Liver (tissue), 9 donors: ENCODE measurements around the gene PLTP. TPM values are rescaled to one million over a fixed set of nuclear protein-coding genes. Genes with fewer than 3 reads are reported as not detected.
"Not testable (repeated sequence)": the region's sequence is repeated elsewhere in the genome, so short reads cannot be mapped to it uniquely, and the experiment has no call there.

Experiments
- DNase-seq: peaks from one replicate; pipeline ENCODE4 v3.0.0-alpha.2; 2017; ENCODE audit warnings: low spot score
- H3K27ac ChIP-seq, 2 donors: one replicate each; pipeline ENCODE4 v1.7.0; 2013; ENCODE audit warnings: inconsistent platforms in 2 of 2, low read length in 2 of 2, control low read depth in 1 of 2, low read depth in 1 of 2, mild to moderate bottlenecking in 1 of 2
- H3K27me3 ChIP-seq, 4 donors: one replicate each; pipeline versions ENCODE4 v1.6.1 to v1.7.0; 2013; ENCODE audit warnings: low read length in 3 of 4, inconsistent platforms in 1 of 4, mild to moderate bottlenecking in 1 of 4, moderate library complexity in 1 of 4; ENCODE audit not compliant: control insufficient read depth in 4 of 4, insufficient read depth in 4 of 4
- H3K36me3 ChIP-seq, 4 donors: one replicate each; pipeline versions ENCODE4 v1.6.1 to v1.7.0; 2013; ENCODE audit warnings: low read length in 3 of 4, mild to moderate bottlenecking in 3 of 4, low read depth in 1 of 4, moderate library complexity in 1 of 4; ENCODE audit not compliant: control insufficient read depth in 4 of 4, insufficient read depth in 3 of 4
- H3K4me1 ChIP-seq, 4 donors: one replicate each; pipeline versions ENCODE4 v1.6.1 to v1.7.0; 2013; ENCODE audit warnings: low read length in 3 of 4, mild to moderate bottlenecking in 3 of 4, moderate library complexity in 1 of 4; ENCODE audit not compliant: control insufficient read depth in 4 of 4, insufficient read depth in 4 of 4
- H3K4me3 ChIP-seq, 3 donors: one replicate each; pipeline versions ENCODE4 v1.6.1 to v1.7.0; 2013; ENCODE audit warnings: low read length in 3 of 3, control low read depth in 1 of 3, low read depth in 1 of 3, mild to moderate bottlenecking in 1 of 3
- H3K9ac ChIP-seq, 2 donors: one replicate each; pipeline ENCODE4 v1.7.0; 2013; ENCODE audit warnings: low read length in 2 of 2, mild to moderate bottlenecking in 2 of 2, moderate library complexity in 2 of 2, control low read depth in 1 of 2, low read depth in 1 of 2
- H3K9me3 ChIP-seq, 4 donors: one replicate each; pipeline versions ENCODE4 v1.6.1 to v1.7.0; 2013; ENCODE audit warnings: low read length in 3 of 4; ENCODE audit not compliant: control insufficient read depth in 4 of 4
- CTCF ChIP-seq: fragments of 150-350 bp; IDR thresholded peaks from 2 replicates; pipeline ENCODE4 v1.5.1; 2017; ENCODE audit warnings: improper control_type of control experiment, low read depth, low read length; ENCODE audit not compliant: missing input control
- EGR1 ChIP-seq, 2 donors: IDR thresholded peaks; 2 replicates each; pipeline ENCODE4 v1.6.1; 2016 to 2018; ENCODE audit warnings: antibody characterized with exemption in 2 of 2, low read depth in 2 of 2
- FOXA1 ChIP-seq: IDR thresholded peaks from 2 replicates; pipeline ENCODE4 v1.6.1; 2016; ENCODE audit warnings: antibody characterized with exemption
- FOXA2 ChIP-seq: IDR thresholded peaks from 2 replicates; pipeline ENCODE4 v1.6.1; 2016; ENCODE audit warnings: antibody characterized with exemption
- GABPA ChIP-seq, 2 donors: IDR thresholded peaks in 1 of 2; conservative IDR thresholded peaks in 1 of 2; 2 replicates each; pipeline ENCODE4 v1.6.1; 2016; ENCODE audit warnings: antibody characterized with exemption in 2 of 2, mild to moderate bottlenecking in 1 of 2, moderate library complexity in 1 of 2
- MAX ChIP-seq: IDR thresholded peaks from 2 replicates; pipeline ENCODE4 v1.6.1; 2016; ENCODE audit warnings: antibody characterized with exemption
- NR2F2 ChIP-seq: IDR thresholded peaks from 2 replicates; pipeline ENCODE4 v1.6.1; 2016; ENCODE audit warnings: antibody characterized with exemption
- RAD21 ChIP-seq, 2 donors: IDR thresholded peaks; 2 replicates each; pipeline ENCODE4 v1.6.1; 2016; ENCODE audit warnings: antibody characterized with exemption in 2 of 2, mild to moderate bottlenecking in 2 of 2
- TAF1 ChIP-seq: conservative IDR thresholded peaks from 2 replicates; pipeline ENCODE4 v1.6.1; 2016; ENCODE audit warnings: antibody characterized with exemption, mild to moderate bottlenecking
- YY1 ChIP-seq: IDR thresholded peaks from 2 replicates; pipeline ENCODE4 v1.6.1; 2016; ENCODE audit warnings: antibody characterized with exemption, mild to moderate bottlenecking
- ZBTB33 ChIP-seq: IDR thresholded peaks from 2 replicates; pipeline ENCODE4 v1.6.1; 2016; ENCODE audit warnings: antibody characterized with exemption
- WGBS: extraction: QIAGEN DNeasy Blood & Tissue Kit; methylation state at CpG from one replicate; pipeline ENCODE4 v1.1.7; 2013; 5-methylcytosine and 5-hydroxymethylcytosine counted together
- polyA plus RNA-seq, 2 donors: library from polyadenylated mRNA; stranded (reverse) in 1 of 2; unstranded in 1 of 2; fragments of 200-250 nt in 1 of 2; fragments of >200 nt in 1 of 2; fragmentation: Nextera tagmentation in 1 of 2; extraction: Ambion mirVana in 1 of 2; gene quantifications; one replicate each; pipeline versions ENCODE4 v1.2.1 to v1.2.3, GENCODE V29; 2013 to 2015
- total RNA-seq, 2 donors: library from RNA; depleted of rRNA; stranded (reverse); fragments of >200 nt; gene quantifications; one replicate each; pipeline ENCODE4 v1.2.3, GENCODE V29; 2014
- donor health status: healthy.
- donor health status: healthy.
- donor health status: healthy.
- donor health status: healthy.
- donor health status: healthy.

Gene PLTP
- total and polyA plus RNA-seq, 4 donors = 22.5 to 69.5 (median 60.7) TPM

GRCh38 chr20:45958593-45958992, 46.6 kb upstream of the PLTP start (continued):
- TF ChIP-seq CTCF (no peak), GABPA (IDR thresholded peaks at IDR 0.05 in 1 of 2, conservative IDR thresholded peaks at IDR 0.05 in 1 of 2) (no peak), YY1 (no peak), MAX (no peak), TAF1 (no peak), FOXA1 (no peak)

GRCh38 chr20:45957021-45957941, 45.3 kb upstream of the PLTP start:
- Histone ChIP-seq H3K9ac (no peak overlapping the region), H3K4me1 (no peaks in the 10 kb centered on the region), H3K27ac (no peak overlapping the region), H3K36me3 (peaks cover 16 to 71% (median 48%) of the 10 kb centered on the region in 4 donors), H3K9me3 (no peaks in the 10 kb centered on the region), H3K4me3 (no peak overlapping the region), H3K27me3 (no peaks in the 10 kb centered on the region)
- WGBS = 90% methylated on average over 19 of the region's 19 CpGs
- TF ChIP-seq GABPA (IDR thresholded peaks at IDR 0.05 in 1 of 2, conservative IDR thresholded peaks at IDR 0.05 in 1 of 2) = no peak
- no peak for DNase-seq

GRCh38 chr20:45956326-45956725, 44.4 kb upstream of the PLTP start:
- H3K4me3 ChIP-seq, H3K27ac ChIP-seq, H3K4me1 ChIP-seq, DNase-seq, H3K9me3 ChIP-seq, H3K27me3 ChIP-seq, H3K9ac ChIP-seq: not testable (repeated sequence)
- H3K36me3 ChIP-seq = peaks cover 20 to 70% (median 47%) of the 10 kb centered on the region in 4 donors
- WGBS = 93% methylated on average over 10 of the region's 10 CpGs

- H3K9ac ChIP-seq = no peak overlapping the region
- H3K4me3 ChIP-seq = no peak overlapping the region
- H3K27ac ChIP-seq = no peak overlapping the region
- H3K36me3 ChIP-seq = peaks cover 19 to 67% (median 32%) of the 10 kb centered on the region in 4 donors
- DNase-seq = no peak
- WGBS = 95% methylated on average over 9 of the region's 9 CpGs
- H3K27me3 ChIP-seq = no peaks in the 10 kb centered on the region
- H3K4me1 ChIP-seq = no peaks in the 10 kb centered on the region
- no peaks in the 10 kb centered on the region for H3K9me3 ChIP-seq
- TF ChIP-seq RAD21 (IDR thresholded peaks at IDR 0.05) = no peak
- TF ChIP-seq YY1 = no peak
These were observed 41.7 kb upstream of the PLTP start for GRCh38 chr20:45953672-45954071.

GRCh38 chr20:45952861-45953260, 40.9 kb upstream of the PLTP start:
- Histone ChIP-seq H3K9ac (no peak overlapping the region), H3K36me3 (peaks cover 24 to 67% (median 27%) of the 10 kb centered on the region in 4 donors), H3K27me3 (no peaks in the 10 kb centered on the region), H3K27ac (no peak overlapping the region), H3K9me3 (no peaks in the 10 kb centered on the region), H3K4me1 (no peaks in the 10 kb centered on the region), H3K4me3 (no peak overlapping the region)
- no peak for TF ChIP-seq FOXA2
- TF ChIP-seq EGR1 (IDR thresholded peaks at IDR 0.05; ENCODE audit: low read depth in 2 of 2) = no peak
- TF ChIP-seq NR2F2 = no peak
- no peak for TF ChIP-seq CTCF
- no peak for TF ChIP-seq RAD21 (IDR thresholded peaks at IDR 0.05)
- TF ChIP-seq FOXA1 = no peak
- no peak for TF ChIP-seq ZBTB33
- DNase-seq = no peak
- WGBS = 99% methylated on average over 5 of the region's 5 CpGs
